CD4-positive, alpha-beta memory T cell (primary cell): ENCODE results near the gene HYCC2. TPM values are rescaled to one million over a fixed set of nuclear protein-coding genes. Genes with fewer than 3 reads are reported as not detected.
A peak's percentile ranks its signal among the peaks of the same experiment; 100 is the strongest.

ENCODE experiments used
- CTCF ChIA-PET: fragments of 350-600 bp; sonication (Branson Sonifier 250); formaldehyde crosslinking; loops from one replicate; lab custom pipeline; 2021; ENCODE audit warnings: inconsistent platforms; ENCODE audit not compliant: partially characterized antibody; lab: Charles Lee
- POLR2A ChIA-PET: fragments of 350-600 bp; sonication (Branson Sonifier 250); formaldehyde crosslinking; loops from one replicate; lab custom pipeline; 2021; ENCODE audit not compliant: partially characterized antibody; lab: Charles Lee
- DNase-seq, 5 donors: peaks; one replicate each; pipeline versions ENCODE4 v3.0.0 to v3.0.0-alpha.2; 2020 to 2022; ENCODE audit warnings: mixed read lengths in 1 of 5
- H3K27ac ChIP-seq: one replicate; pipeline ENCODE4 v1.7.0; 2013; ENCODE audit warnings: low read depth, low read length
- H3K27me3 ChIP-seq: 2 replicates; pipeline ENCODE4 v1.7.0; 2013; ENCODE audit warnings: mild to moderate bottlenecking, low read length, moderate library complexity; ENCODE audit not compliant: insufficient read depth
- H3K36me3 ChIP-seq: 2 replicates; pipeline ENCODE4 v1.7.0; 2013; ENCODE audit warnings: mild to moderate bottlenecking, low read length, moderate library complexity; ENCODE audit not compliant: insufficient read depth
- H3K4me1 ChIP-seq: 2 replicates; pipeline ENCODE4 v1.7.0; 2013; ENCODE audit warnings: mild to moderate bottlenecking, low read length, moderate library complexity; ENCODE audit not compliant: insufficient read depth
- H3K4me3 ChIP-seq, 2 donors: one replicate each; pipeline ENCODE4 v1.7.0; 2013; ENCODE audit warnings: low read length in 2 of 2, mild to moderate bottlenecking in 1 of 2
- H3K9me3 ChIP-seq, 2 donors: one replicate each; pipeline ENCODE4 v1.7.0; 2013; ENCODE audit warnings: low read length in 2 of 2, control low read depth in 1 of 2; ENCODE audit not compliant: control insufficient read depth in 1 of 2
- H3K27ac Mint-ChIP-seq, 7 donors: one replicate each; pipeline ENCODE4 v1.8.0; 2020 to 2021; ENCODE audit warnings: mixed read lengths in 7 of 7, mild to moderate bottlenecking in 6 of 7, inconsistent platforms in 3 of 7, moderate library complexity in 3 of 7
- H3K27me3 Mint-ChIP-seq, 2 donors: one replicate each; pipeline ENCODE4 v1.8.0; 2020 to 2021; ENCODE audit warnings: mixed read lengths in 2 of 2
- H3K36me3 Mint-ChIP-seq, 2 donors: one replicate each; pipeline ENCODE4 v1.8.0; 2020 to 2021; ENCODE audit warnings: mixed read lengths in 2 of 2, inconsistent platforms in 1 of 2, mild to moderate bottlenecking in 1 of 2
- H3K4me1 Mint-ChIP-seq, 4 donors: one replicate each; pipeline ENCODE4 v1.8.0; 2020 to 2021; ENCODE audit warnings: mixed read lengths in 4 of 4, mild to moderate bottlenecking in 1 of 4
- H3K4me3 Mint-ChIP-seq, 8 donors: one replicate each; pipeline ENCODE4 v1.8.0; 2020 to 2021; ENCODE audit warnings: mixed read lengths in 8 of 8, mild to moderate bottlenecking in 7 of 8, moderate library complexity in 6 of 8, inconsistent platforms in 3 of 8
- H3K9me3 Mint-ChIP-seq, 8 donors: one replicate each; pipeline ENCODE4 v1.8.0; 2020 to 2021; ENCODE audit warnings: mixed read lengths in 8 of 8, mild to moderate bottlenecking in 5 of 8, inconsistent platforms in 3 of 8, moderate library complexity in 1 of 8
- intact Hi-C: fragments of 100-400 bp; cut with micrococcal nuclease; formaldehyde crosslinking; loops from one replicate; pipeline ENCODE4 v1.15.1; 2023
- polyA plus RNA-seq, 2 donors: library from polyadenylated mRNA; unstranded; fragments of 300-500 nt; fragmentation: Illumina TruSeq; gene quantifications; one replicate each; pipeline ENCODE4 v1.2.3, GENCODE V29; 2021
- total RNA-seq, 2 experiments: library from RNA; stranded (reverse); gene quantifications; one replicate each; pipeline ENCODE4 v1.2.3, GENCODE V29; 2021

The HYCC2 gene
- total and polyA plus RNA-seq, 4 experiments from 2014 or later: 23.5 to 36.4 (median 29.1) TPM

- peak within 1 kb of the TSS; percentile 78 to 98 for H3K4me3 ChIP-seq
- no peaks in the 10 kb centered on the region for H3K27me3 ChIP-seq
- H3K36me3 Mint-ChIP-seq: peaks cover 9 to 37% of the 10 kb centered on the region in 2 donors
- DNase-seq: peak; percentile 80 to 87 (median 84)
- peaks cover 38% of the 10 kb centered on the region for H3K4me1 ChIP-seq
- H3K36me3 ChIP-seq: no peaks in the 10 kb centered on the region
- H3K27me3 Mint-ChIP-seq: peaks cover 0 to 2% of the 10 kb centered on the region in 2 donors
- H3K9me3 ChIP-seq: no peaks in the 10 kb centered on the region
- H3K27ac ChIP-seq: peak within 1 kb of the TSS; percentile 91
- peak within 1 kb of the TSS; percentile 93 to 100 (median 100) for H3K4me3 Mint-ChIP-seq
- peaks cover 20 to 76% (median 31%) of the 10 kb centered on the region in 4 donors for H3K4me1 Mint-ChIP-seq
- intact Hi-C loops: loop anchor here (1.0 to 5.0 kb wide), 8 partner anchors 45 to 404 kb away; partner anchors contain the start of genes BZW1, CLK1, HYCC2 and NIF3L1
- ChIA-PET CTCF (interaction anchor here (0.9 to 6.4 kb wide), 14 partner anchors 15 to 215 kb away, joined by 3 to 107 read pairs (median 14); partner anchors contain the start of genes CASP10, HYCC2, NDUFB3 and ORC2), POLR2A (interaction anchor here (0.8 to 6.1 kb wide), 33 partner anchors 9 to 1151 kb away, joined by 3 to 127 read pairs (median 9); partner anchors contain the start of genes ALS2, BZW1, CASP10 and CASP8)
- H3K27ac Mint-ChIP-seq: peak within 1 kb of the TSS; percentile 97 to 100 (median 99)
- peaks cover 0 to 2% (median 0%) of the 10 kb centered on the region in 8 donors for H3K9me3 Mint-ChIP-seq
Observed at GRCh38 chr2:201116115-201116958, 44.9 kb upstream of the HYCC2 start, which contains the start of gene CFLAR. Gene CFLAR, plus strand, starts transcription at chr2:201116164. Its CDS starts 13,702 bp downstream, at chr2:201129866.

- peak overlapping the region; percentile 91 to 100 (median 100) for H3K4me3 Mint-ChIP-seq
- H3K27ac Mint-ChIP-seq: peak overlapping the region; percentile 75 to 100 (median 99)
- ChIA-PET CTCF (interaction anchor here (1.0 to 6.4 kb wide), 11 partner anchors 16 to 118 kb away, joined by 3 to 107 read pairs (median 5); partner anchors contain the start of genes HYCC2 and NDUFB3), POLR2A (interaction anchor here (0.7 to 6.1 kb wide), 13 partner anchors 30 to 304 kb away, joined by 3 to 127 read pairs (median 48); partner anchors contain the start of genes BZW1, CASP10, CASP8 and CLK1)
- Histone ChIP-seq H3K36me3 (no peaks in the 10 kb centered on the region), H3K27ac (no peak overlapping the region), H3K9me3 (no peaks in the 10 kb centered on the region), H3K4me1 (peaks cover 31% of the 10 kb centered on the region), H3K4me3 (peak overlapping the region in 1 of 2 donors; percentile 12), H3K27me3 (no peaks in the 10 kb centered on the region)
- intact Hi-C loops: loop anchor here (5.0 kb wide), 2 partner anchors 62 to 337 kb away; partner anchors contain the start of genes STRADB and TRAK2
- no peak for DNase-seq
- H3K27me3 Mint-ChIP-seq: peaks cover 0 to 2% of the 10 kb centered on the region in 2 donors
- H3K9me3 Mint-ChIP-seq: peaks cover 0 to 2% (median 0%) of the 10 kb centered on the region in 8 donors
- peaks cover 9 to 29% of the 10 kb centered on the region in 2 donors for H3K36me3 Mint-ChIP-seq
- peaks cover 15 to 61% (median 26%) of the 10 kb centered on the region in 4 donors for H3K4me1 Mint-ChIP-seq
Observed at GRCh38 chr2:201114846-201115245, 43.4 kb upstream of the HYCC2 start.

- no peak overlapping the region for H3K4me3 ChIP-seq
- Mint-ChIP-seq H3K9me3 (peaks cover 0 to 2% (median 0%) of the 10 kb centered on the region in 8 donors), H3K27me3 (peaks cover 0 to 2% of the 10 kb centered on the region in 2 donors), H3K36me3 (peaks cover 6 to 26% of the 10 kb centered on the region in 2 donors), H3K27ac (peak overlapping the region; percentile 75 to 100 (median 98)), H3K4me1 (peaks cover 15 to 58% (median 26%) of the 10 kb centered on the region in 4 donors), H3K4me3 (peak overlapping the region in 7 of 8 donors; percentile 91 to 100 (median 99))
- DNase-seq: no peak
- H3K27ac ChIP-seq: no peak overlapping the region
- H3K36me3 ChIP-seq: no peaks in the 10 kb centered on the region
- ChIA-PET CTCF (interaction anchor here (1.0 to 6.4 kb wide), 6 partner anchors 21 to 118 kb away, joined by 3 to 107 read pairs (median 28); partner anchors contain the start of genes HYCC2 and NDUFB3), POLR2A (interaction anchor here (0.6 to 6.1 kb wide), 9 partner anchors 33 to 260 kb away, joined by 3 to 127 read pairs (median 61); partner anchors contain the start of genes CASP8, CLK1, HYCC2 and NDUFB3)
- intact Hi-C loops: no loop called here
- no peaks in the 10 kb centered on the region for H3K9me3 ChIP-seq
- no peaks in the 10 kb centered on the region for H3K27me3 ChIP-seq
- peaks cover 31% of the 10 kb centered on the region for H3K4me1 ChIP-seq
Observed at GRCh38 chr2:201114350-201114749, 42.9 kb upstream of the HYCC2 start.

- intact Hi-C loops: no loop called here
- peaks cover 4 to 6% of the 10 kb centered on the region in 2 donors for H3K36me3 Mint-ChIP-seq
- H3K4me1 Mint-ChIP-seq: peaks cover 15 to 31% (median 22%) of the 10 kb centered on the region in 4 donors
- Histone ChIP-seq H3K9me3 (no peaks in the 10 kb centered on the region), H3K4me1 (peaks cover 26% of the 10 kb centered on the region), H3K27me3 (no peaks in the 10 kb centered on the region), H3K4me3 (no peak overlapping the region), H3K36me3 (no peaks in the 10 kb centered on the region), H3K27ac (no peak overlapping the region)
- peak overlapping the region in 1 of 7 donors; percentile 17 for H3K27ac Mint-ChIP-seq
- no peak overlapping the region for H3K4me3 Mint-ChIP-seq
- peaks cover 0 to 2% (median 0%) of the 10 kb centered on the region in 8 donors for H3K9me3 Mint-ChIP-seq
- CTCF ChIA-PET: interaction anchor here (1.1 kb wide), 1 partner anchor 47 kb away, joined by 4 read pairs; no protein-coding TSS in a partner anchor
- POLR2A ChIA-PET: interaction anchor here (0.8 to 2.0 kb wide), 2 partner anchors 11 to 19 kb away, joined by 3 to 5 read pairs; no protein-coding TSS in a partner anchor
- no peaks in the 10 kb centered on the region for H3K27me3 Mint-ChIP-seq
- DNase-seq: no peak
Observed at GRCh38 chr2:201111096-201111495, 39.6 kb upstream of the HYCC2 start.

- no peaks in the 10 kb centered on the region for H3K9me3 ChIP-seq
- Mint-ChIP-seq H3K4me3 (no peak overlapping the region), H3K36me3 (peaks cover 2 to 9% of the 10 kb centered on the region in 2 donors), H3K9me3 (peaks cover 0 to 2% (median 0%) of the 10 kb centered on the region in 8 donors), H3K27me3 (no peaks in the 10 kb centered on the region), H3K27ac (no peak overlapping the region), H3K4me1 (peaks cover 15 to 26% (median 21%) of the 10 kb centered on the region in 4 donors)
- no peaks in the 10 kb centered on the region for H3K36me3 ChIP-seq
- intact Hi-C loops: no loop called here
- peaks cover 25% of the 10 kb centered on the region for H3K4me1 ChIP-seq
- CTCF ChIA-PET: no interaction called here
- no peak overlapping the region for H3K4me3 ChIP-seq
- no peak for DNase-seq
- POLR2A ChIA-PET: interaction anchor here (0.8 to 2.0 kb wide), 2 partner anchors 12 to 19 kb away, joined by 3 to 5 read pairs; no protein-coding TSS in a partner anchor
- no peak overlapping the region for H3K27ac ChIP-seq
- H3K27me3 ChIP-seq: no peaks in the 10 kb centered on the region
Observed at GRCh38 chr2:201110615-201111014, 39.1 kb upstream of the HYCC2 start.

- no peaks in the 10 kb centered on the region for H3K9me3 ChIP-seq
- Mint-ChIP-seq H3K4me3 (no peak overlapping the region), H3K4me1 (peaks cover 5 to 13% (median 9%) of the 10 kb centered on the region in 4 donors), H3K27ac (no peak overlapping the region), H3K27me3 (no peaks in the 10 kb centered on the region), H3K36me3 (peaks cover 0 to 9% of the 10 kb centered on the region in 2 donors), H3K9me3 (peaks cover 0 to 2% (median 0%) of the 10 kb centered on the region in 8 donors)
- no peak overlapping the region for H3K27ac ChIP-seq
- no peaks in the 10 kb centered on the region for H3K36me3 ChIP-seq
- no peak for DNase-seq
- ChIA-PET POLR2A (no interaction called here), CTCF (interaction anchor here (1.8 to 2.3 kb wide), 2 partner anchors 9 to 40 kb away, joined by 4 to 11 read pairs; no protein-coding TSS in a partner anchor)
- no peaks in the 10 kb centered on the region for H3K27me3 ChIP-seq
- intact Hi-C loops: no loop called here
- H3K4me3 ChIP-seq: no peak overlapping the region
- peaks cover 10% of the 10 kb centered on the region for H3K4me1 ChIP-seq
Observed at GRCh38 chr2:201109186-201109585, 37.7 kb upstream of the HYCC2 start.
